GM21825 (cell line): ENCODE results near the gene MZT2B.
"Not testable (repeated sequence)": the region's sequence is repeated elsewhere in the genome, so short reads cannot be mapped to it uniquely, and the experiment has no call there.

Experiments used
- ATAC-seq: cut with Tn5 transposase; IDR thresholded peaks from one replicate; pipeline ENCODE4 v1.9.1; 2021; ENCODE audit warnings: mild to moderate bottlenecking, moderate library complexity; ENCODE audit not compliant: unreplicated experiment

The MZT2B gene

GRCh38 chr2:130169896-130170295 is 12.2 kb upstream of the MZT2B start:
- ATAC-seq, result no peak

GRCh38 chr2:130174866-130175265 is 7.2 kb upstream of the MZT2B start:
- ATAC-seq, result not testable (repeated sequence)

DNA sequence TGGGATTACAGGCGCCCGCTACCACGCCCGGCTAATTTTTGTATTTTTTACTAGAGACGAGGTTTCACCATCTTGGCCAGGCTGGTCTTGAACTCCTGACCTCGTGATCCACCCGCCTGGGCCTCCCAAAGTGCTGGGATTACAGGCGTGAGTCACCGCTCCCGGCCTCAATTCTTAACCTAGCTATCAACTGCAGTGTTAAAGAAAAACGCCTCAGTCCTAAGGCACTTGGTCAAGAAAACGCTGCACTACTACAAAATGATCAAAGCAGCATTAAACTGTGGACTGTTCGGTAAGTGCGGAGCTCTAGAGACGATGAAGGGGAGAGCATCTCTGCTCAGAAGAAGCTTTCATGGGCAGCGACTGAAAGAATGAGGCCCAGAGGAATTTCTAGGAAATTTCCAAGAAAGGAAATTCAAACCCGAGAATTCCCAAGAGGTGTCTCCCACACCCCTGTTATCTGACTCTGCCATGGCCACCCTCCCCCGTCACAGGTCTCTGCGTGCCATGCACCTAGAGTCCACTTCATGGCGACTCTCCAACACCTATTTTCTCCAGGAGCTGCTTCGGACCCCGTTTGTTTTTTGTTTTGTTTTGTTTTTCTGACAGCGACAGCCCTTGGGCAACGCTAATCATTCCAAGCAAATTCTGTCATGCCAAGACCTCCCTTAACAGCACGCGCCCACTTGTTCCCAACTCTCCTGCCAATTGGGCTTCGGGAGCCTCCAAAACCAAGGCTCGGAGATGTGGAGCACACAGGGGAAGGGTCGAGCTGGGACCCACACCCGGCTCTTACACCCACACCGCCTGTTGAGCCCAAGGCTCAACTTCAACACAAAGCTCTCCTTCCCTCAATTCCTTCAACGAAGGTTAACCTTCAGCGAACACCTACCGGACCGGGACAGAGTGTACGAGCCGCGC is 1.4 kb upstream of the MZT2B start:
- ATAC-seq, result not testable (repeated sequence)

- peak; percentile 62 for ATAC-seq
These were observed 660 bp upstream of the MZT2B start, which contains the start of gene SMPD4 for GRCh38 chr2:130181325-130181879. TSS of gene SMPD4 (minus strand) at chr2:130181602. CDS start at chr2:130176592, 5,010 bp downstream.

GRCh38 chr2:130182826-130183511 is 907 bp downstream of the MZT2B start:
- ATAC-seq, result peak; percentile 6

DNA sequence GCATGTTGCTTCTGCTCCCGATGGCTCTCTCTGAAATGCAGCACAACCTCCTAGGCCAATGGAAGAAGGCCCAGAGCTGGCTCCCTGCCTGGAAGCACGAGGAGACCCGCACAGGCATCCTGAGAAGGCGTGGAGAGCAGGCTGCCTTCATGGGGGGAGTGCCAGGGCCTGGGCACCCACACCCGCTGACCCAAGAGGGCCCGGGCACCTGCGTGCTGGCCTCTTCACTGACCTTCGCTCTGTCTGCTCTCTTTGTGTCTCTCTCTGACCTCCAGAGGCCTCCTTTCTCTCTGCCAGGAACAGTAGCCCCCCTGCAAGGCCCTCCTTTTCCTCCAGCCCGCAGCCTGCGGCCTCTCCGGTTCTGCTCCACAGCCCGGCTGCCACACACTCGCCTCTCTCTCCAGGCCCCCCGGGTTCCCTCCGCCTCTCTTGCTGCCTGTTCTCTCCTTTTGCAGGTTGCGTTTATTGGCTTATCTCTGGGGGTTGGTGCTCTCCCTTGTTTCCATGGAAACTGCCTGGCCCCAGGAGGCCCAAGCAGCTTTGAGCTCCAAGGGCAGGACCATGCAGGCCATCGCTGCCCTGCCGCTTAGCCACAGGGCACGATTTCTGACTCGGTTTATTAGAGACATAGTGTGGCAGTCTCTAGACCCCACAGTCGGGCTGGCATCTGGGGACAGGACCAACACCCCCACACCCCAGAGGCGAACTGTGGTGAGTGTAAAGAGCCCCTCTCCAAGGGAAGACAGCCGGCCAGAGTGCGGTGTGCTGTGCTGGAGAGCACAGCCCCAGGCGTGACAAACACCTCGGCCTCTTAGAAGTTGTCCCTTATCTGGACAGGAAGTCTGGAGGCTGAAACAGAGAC is 1.7 kb downstream of the MZT2B start:
- ATAC-seq, result no peak

- ATAC-seq, result no peak
These were observed 3.4 kb downstream of the MZT2B start for GRCh38 chr2:130185436-130185835.

DNA sequence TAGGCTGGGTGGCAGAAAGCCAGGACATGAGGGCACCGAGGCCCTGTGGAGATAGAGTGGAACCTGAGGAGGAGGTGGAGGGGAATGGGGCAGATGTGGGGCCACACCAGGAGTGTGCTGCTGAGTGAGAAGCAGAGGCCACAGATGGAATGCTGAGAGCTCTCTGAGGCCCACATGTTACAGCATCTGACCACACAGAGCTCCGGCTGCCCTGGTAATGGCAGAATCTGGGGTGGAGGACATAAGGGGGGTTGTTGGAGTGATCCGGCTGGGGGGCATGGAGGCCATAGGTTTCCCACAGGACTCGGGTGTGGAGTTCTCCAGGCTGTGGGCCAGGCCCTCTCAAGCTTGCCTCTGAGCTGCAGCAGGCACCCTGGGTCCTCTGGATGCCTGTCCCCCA is 3.8 kb downstream of the MZT2B start:
- ATAC-seq, result no peak

GRCh38 chr2:130186391-130186790 is 4.3 kb downstream of the MZT2B start:
- no peak for ATAC-seq

GRCh38 chr2:130187268-130187667 is 5.2 kb downstream of the MZT2B start:
- ATAC-seq, result no peak

DNA sequence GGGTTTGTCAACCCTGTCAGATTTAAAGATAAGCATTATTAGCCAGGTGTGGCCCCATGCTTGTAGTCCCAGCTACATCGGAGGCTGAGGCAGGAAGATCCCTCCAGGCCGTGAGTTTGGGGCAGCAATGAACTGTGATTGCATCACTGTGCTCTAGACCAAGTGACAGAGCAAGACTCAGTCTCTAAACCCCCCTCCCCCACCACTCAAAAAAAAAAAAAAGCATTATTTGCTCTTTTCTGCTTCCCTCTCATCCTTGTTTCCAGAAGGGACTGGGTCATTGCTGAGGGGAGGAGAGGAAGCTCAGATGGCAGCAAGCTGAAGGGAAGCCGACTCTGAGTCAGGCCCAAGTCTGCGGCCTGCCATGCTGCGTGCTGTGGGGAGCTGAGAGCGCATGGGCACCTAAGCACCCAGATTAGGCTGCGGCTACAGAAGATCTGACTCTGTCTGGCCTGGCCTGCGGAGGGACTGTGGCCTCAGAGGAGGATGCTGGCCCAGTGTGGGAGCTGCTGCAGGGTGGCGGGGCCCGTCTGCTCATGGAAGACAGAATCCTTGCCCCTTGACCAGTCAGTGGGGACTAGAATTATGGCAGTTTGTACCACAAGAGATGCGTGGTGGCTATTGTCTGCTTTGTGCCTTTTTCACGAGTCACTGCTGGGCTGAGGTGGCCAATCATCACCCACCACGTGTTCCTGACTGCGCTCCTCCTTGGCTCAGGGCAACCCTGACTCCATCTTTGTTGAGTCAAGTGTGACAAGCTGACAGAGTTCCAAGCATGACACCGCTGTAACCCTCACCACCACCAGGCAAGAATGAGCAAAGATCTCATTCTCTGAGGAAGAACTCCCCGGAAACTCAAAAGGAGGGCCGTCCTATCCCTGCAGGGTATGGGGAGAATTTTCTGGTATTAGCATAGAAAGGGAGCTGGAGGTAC is 6.1 kb downstream of the MZT2B start:
- not testable (repeated sequence) for ATAC-seq

- not testable (repeated sequence) for ATAC-seq
These were observed 6.9 kb downstream of the MZT2B start for GRCh38 chr2:130188958-130189357.

- no peak for ATAC-seq
These were observed 8.2 kb downstream of the MZT2B start for GRCh38 chr2:130190237-130190636.

DNA sequence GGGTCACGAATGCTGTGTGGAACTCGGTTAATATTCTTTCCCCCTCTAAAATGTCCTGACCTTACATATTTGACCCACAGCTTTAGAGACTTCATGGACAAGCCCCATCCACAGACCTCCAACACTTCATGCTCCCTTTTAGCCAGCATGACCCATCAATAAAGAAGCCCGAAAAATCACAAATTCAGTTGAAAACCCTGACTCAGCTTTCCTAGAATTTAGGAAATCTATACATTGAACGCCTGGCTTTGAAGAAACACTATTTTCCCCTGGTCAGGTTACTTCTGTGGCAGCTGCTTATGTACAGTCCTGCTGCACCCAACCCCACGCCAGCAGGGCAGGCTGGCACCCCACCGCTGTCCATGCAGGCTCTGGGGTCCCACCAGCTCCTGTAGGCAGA is 9.3 kb downstream of the MZT2B start:
- ATAC-seq, result not testable (repeated sequence)

DNA sequence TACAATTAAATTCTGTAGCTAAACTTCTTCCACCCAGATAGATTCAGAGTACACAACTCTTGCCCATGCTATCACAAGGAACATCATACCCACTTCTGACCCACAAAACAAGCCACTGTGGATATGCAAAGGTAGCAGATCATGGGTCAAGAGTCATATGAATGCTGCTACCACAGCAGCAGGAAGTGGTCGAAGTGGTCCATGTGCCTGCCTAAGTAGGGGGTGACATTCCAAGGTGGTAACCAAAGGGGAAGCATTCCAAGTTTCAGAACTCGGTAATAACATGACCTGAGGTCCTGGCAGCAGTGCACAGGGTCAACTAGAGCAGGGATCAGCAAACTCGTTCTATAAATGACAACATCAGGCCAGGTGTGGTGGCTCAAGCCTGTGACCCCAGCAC is 10.4 kb downstream of the MZT2B start:
- not testable (repeated sequence) for ATAC-seq

GRCh38 chr2:130193824-130194223 is 11.8 kb downstream of the MZT2B start:
- not testable (repeated sequence) for ATAC-seq

DNA sequence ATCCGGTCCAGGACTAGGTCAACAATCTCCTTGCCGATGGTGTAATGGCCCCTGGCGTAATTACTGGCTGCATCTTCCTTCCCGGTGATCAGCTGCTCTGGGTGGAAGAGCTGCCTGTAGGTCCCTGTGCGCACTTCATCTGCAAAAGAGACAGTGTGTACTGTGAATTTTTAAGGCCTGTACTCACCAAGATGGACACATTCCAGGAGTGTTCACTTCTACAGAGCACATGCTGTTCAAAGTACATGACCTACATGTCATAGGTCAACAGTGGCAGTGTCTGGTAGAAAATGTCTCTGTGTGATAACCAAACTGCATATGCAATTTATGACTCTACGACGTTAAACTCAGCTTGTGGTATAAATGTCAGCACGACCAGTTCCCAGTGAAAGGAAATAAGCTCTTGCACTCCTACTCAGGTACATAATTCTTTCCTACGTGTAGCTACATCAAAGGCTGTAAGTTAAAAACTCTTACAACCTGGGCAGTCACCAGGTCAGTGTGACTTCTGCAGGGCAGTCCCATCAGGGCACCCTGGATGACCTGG is 13.1 kb downstream of the MZT2B start:
- ATAC-seq, result not testable (repeated sequence)

GRCh38 chr2:130196052-130196451 is 14.0 kb downstream of the MZT2B start:
- not testable (repeated sequence) for ATAC-seq

DNA sequence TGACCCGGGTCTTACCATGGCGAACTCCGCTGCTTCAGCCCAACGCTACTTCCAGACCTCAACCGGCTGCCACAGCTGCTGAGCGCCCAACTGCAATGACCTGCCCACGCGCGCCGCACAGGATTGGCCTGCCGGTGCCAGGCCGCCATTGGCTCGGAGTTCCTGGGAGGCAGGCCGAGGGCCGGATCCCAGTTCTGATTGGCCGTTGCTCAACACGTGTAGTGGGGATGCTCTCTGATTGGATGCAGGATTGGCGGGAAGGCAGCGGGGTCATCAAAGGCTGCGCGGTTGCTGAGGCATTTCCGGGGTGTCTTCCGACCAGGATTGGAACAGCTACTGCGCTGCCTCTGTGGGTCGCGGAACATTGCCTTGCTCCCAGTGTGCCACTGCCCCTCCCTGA is 16.3 kb downstream of the MZT2B start, which contains the start of gene TUBA3E:
Gene TUBA3E, minus strand, starts transcription at position 97 of the 400 bp plus-strand sequence. Its CDS starts 79 bp downstream, at position 18.
- no peak for ATAC-seq
